MM.1S (cell line): ENCODE results near the gene PALS2.

Experiments used
- DNase-seq: peaks from one replicate; pipeline ENCODE4 v3.0.0-alpha.2; 2015
- H2AFZ ChIP-seq: fragments of 300-600 bp; sonication (generic); 2 replicates; pipeline ENCODE4 v1.6.0; 2016; ENCODE audit warnings: antibody characterized with exemption, low read length
- H3F3A ChIP-seq: fragments of 300-600 bp; sonication (generic); 2 replicates; pipeline ENCODE4 v1.6.1; 2016; ENCODE audit warnings: mild to moderate bottlenecking, antibody characterized with exemption, low read length, moderate library complexity, mixed read lengths; ENCODE audit not compliant: insufficient read depth
- H3K27ac ChIP-seq: fragments of 300-600 bp; sonication (generic); 2 replicates; pipeline ENCODE4 v1.5.1; 2016; ENCODE audit warnings: mild to moderate bottlenecking, low read length
- H3K27me3 ChIP-seq: fragments of 300-600 bp; sonication (generic); replicated peaks from 2 replicates; pipeline ENCODE4 v1.6.0; 2016; ENCODE audit warnings: low read length; ENCODE audit not compliant: insufficient read depth
- H3K36me3 ChIP-seq: fragments of 300-600 bp; sonication (generic); replicated peaks from 2 replicates; pipeline ENCODE4 v1.6.1; 2016; ENCODE audit warnings: mild to moderate bottlenecking, low read length, mixed read lengths; ENCODE audit not compliant: insufficient read depth
- H3K4me1 ChIP-seq: fragments of 300-600 bp; sonication (generic); 2 replicates; pipeline ENCODE4 v1.6.1; 2016; ENCODE audit warnings: low read length, mixed read lengths
- H3K4me2 ChIP-seq: fragments of 300-600 bp; sonication (generic); 2 replicates; pipeline ENCODE4 v1.6.0; 2016; ENCODE audit warnings: low read depth, low read length
- H3K4me3 ChIP-seq: fragments of 300-600 bp; sonication (generic); 2 replicates; pipeline ENCODE4 v1.5.1; 2016; ENCODE audit warnings: low read length, mixed read lengths
- H3K79me2 ChIP-seq: fragments of 300-600 bp; sonication (generic); 2 replicates; pipeline ENCODE4 v1.6.1; 2016; ENCODE audit warnings: mixed run types, low read length, mixed read lengths
- H3K9ac ChIP-seq: fragments of 300-600 bp; sonication (generic); 2 replicates; pipeline ENCODE4 v1.6.1; 2016; ENCODE audit warnings: low read length, mixed read lengths
- H3K9me2 ChIP-seq: fragments of 300-600 bp; sonication (generic); replicated peaks from 2 replicates; pipeline ENCODE4 v1.6.1; 2016; ENCODE audit warnings: mild to moderate bottlenecking, low read length, mixed read lengths; ENCODE audit not compliant: insufficient read depth
- H3K9me3 ChIP-seq: fragments of 300-600 bp; sonication (generic); replicated peaks from 2 replicates; pipeline ENCODE4 v1.6.1; 2016; ENCODE audit warnings: mild to moderate bottlenecking, low read length, mixed read lengths; ENCODE audit not compliant: insufficient read depth
- H4K20me1 ChIP-seq: fragments of 300-600 bp; sonication (generic); 2 replicates; pipeline ENCODE4 v1.6.1; 2016; ENCODE audit warnings: mild to moderate bottlenecking, low read length, moderate library complexity, mixed read lengths; ENCODE audit not compliant: insufficient read depth
- EZH2 ChIP-seq: fragments of 300-600 bp; sonication (generic); optimal IDR thresholded peaks from 2 replicates; pipeline ENCODE3; 2017; ENCODE audit warnings: low read depth, mild to moderate bottlenecking, antibody characterized with exemption, low read length, mixed read lengths
- EZH2phosphoT487 ChIP-seq: fragments of 300-600 bp; sonication (generic); IDR thresholded peaks from 2 replicates; pipeline ENCODE4 v1.6.1; 2018; ENCODE audit warnings: antibody characterized with exemption, low read length
- TF ChIP-seq, protein P1 (sequence below): fragments of 300-600 bp; sonication (generic); IDR thresholded peaks from 2 replicates; pipeline ENCODE4 v1.5.1; 2016; ENCODE audit warnings: antibody characterized with exemption, low read length, mixed read lengths

PALS2 gene, protein sequence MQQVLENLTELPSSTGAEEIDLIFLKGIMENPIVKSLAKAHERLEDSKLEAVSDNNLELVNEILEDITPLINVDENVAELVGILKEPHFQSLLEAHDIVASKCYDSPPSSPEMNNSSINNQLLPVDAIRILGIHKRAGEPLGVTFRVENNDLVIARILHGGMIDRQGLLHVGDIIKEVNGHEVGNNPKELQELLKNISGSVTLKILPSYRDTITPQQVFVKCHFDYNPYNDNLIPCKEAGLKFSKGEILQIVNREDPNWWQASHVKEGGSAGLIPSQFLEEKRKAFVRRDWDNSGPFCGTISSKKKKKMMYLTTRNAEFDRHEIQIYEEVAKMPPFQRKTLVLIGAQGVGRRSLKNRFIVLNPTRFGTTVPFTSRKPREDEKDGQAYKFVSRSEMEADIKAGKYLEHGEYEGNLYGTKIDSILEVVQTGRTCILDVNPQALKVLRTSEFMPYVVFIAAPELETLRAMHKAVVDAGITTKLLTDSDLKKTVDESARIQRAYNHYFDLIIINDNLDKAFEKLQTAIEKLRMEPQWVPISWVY

DNA sequence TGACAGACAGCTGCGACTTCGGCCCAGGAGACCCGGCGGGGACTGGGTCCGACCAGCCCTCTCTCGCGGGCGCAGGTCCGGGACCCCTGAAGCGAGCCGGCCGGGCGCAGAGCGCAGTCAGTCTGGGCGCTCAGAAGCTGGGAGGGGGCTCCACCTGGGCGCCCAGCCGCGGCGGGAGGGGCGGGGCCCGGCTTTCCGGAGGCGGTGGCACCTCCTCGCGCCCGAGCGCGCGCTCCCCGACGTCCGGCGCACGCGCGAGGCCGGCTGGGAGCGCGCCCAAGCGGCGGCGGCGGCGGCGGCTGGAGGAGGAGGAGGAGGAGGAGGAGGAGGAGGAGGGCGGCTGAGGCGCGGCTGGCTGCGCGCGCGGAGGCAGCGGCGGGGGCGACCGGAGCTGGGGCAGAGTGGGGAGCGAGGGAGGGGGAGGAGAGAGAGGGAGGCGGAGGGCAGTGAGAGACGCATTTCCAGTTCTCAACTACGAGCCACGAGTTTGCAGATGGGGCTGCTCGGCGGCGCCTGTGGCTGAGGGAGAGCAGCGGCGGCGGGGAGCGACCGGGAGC lies at the start of gene PALS2:
Gene PALS2, plus strand, starts transcription at position 456 of the 557 bp plus-strand sequence. CDS start 50,216 bp downstream, outside the sequence.
- no peaks in the 10 kb centered on the region for H3K27me3 ChIP-seq
- no peaks in the 10 kb centered on the region for H3K36me3 ChIP-seq
- H3K9ac ChIP-seq = peak within 1 kb of the TSS; percentile 61
- 0 out of 2 replicates have a peak, but pooled peaks cover 9% of the 10 kb centered on the region for H3F3A ChIP-seq
- peaks cover 43% of the 10 kb centered on the region for H3K79me2 ChIP-seq
- H4K20me1 ChIP-seq = no peaks in the 10 kb centered on the region; the same call in 1 of the 2 replicates
- peaks cover 14% of the 10 kb centered on the region; the same call in 1 of the 2 replicates for H3K4me1 ChIP-seq
- peak within 1 kb of the TSS; percentile 94 for H3K4me2 ChIP-seq
- TF ChIP-seq, protein P1, sequence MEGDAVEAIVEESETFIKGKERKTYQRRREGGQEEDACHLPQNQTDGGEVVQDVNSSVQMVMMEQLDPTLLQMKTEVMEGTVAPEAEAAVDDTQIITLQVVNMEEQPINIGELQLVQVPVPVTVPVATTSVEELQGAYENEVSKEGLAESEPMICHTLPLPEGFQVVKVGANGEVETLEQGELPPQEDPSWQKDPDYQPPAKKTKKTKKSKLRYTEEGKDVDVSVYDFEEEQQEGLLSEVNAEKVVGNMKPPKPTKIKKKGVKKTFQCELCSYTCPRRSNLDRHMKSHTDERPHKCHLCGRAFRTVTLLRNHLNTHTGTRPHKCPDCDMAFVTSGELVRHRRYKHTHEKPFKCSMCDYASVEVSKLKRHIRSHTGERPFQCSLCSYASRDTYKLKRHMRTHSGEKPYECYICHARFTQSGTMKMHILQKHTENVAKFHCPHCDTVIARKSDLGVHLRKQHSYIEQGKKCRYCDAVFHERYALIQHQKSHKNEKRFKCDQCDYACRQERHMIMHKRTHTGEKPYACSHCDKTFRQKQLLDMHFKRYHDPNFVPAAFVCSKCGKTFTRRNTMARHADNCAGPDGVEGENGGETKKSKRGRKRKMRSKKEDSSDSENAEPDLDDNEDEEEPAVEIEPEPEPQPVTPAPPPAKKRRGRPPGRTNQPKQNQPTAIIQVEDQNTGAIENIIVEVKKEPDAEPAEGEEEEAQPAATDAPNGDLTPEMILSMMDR = no peak
- no peak for TF ChIP-seq EZH2
- TF ChIP-seq EZH2phosphoT487 = no peak
- peak; percentile 87 for DNase-seq
- H3K9me2 ChIP-seq = no peaks in the 10 kb centered on the region
- peak within 1 kb of the TSS; percentile 81 for H3K4me3 ChIP-seq
- no peaks in the 10 kb centered on the region for H3K9me3 ChIP-seq
- H3K27ac ChIP-seq = peak within 1 kb of the TSS; percentile 39; the same call in 1 of the 2 replicates
- peak within 1 kb of the TSS; percentile 91 for H2AFZ ChIP-seq

DNA sequence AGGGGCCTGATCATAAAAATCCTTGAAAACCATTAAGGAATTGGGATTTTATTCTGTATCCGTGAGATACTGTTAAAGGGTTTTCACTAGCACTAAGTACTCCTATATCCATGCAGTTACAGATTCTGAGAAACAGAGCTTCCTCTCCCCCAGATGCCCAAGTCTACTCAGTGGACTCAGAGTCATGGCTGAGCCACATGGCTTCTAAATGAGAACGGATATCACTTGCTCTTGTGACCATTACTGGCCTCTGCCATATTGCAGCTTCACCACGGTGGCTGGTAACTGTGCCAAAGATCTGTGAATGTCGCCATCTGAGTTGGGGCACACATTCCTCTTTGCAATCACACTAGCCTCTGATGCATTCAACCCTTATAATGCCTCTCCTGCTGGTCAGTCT lies 42.0 kb upstream of the PALS2 start:
- no peak for DNase-seq
- Histone ChIP-seq H3K27me3 (no peaks in the 10 kb centered on the region), H2AFZ (no peak overlapping the region), H3K4me3 (no peak overlapping the region), H3K4me1 (no peaks in the 10 kb centered on the region), H3K79me2 (no peaks in the 10 kb centered on the region), H3K9me3 (no peaks in the 10 kb centered on the region), H3K9ac (no peak overlapping the region), H4K20me1 (no peaks in the 10 kb centered on the region), H3K9me2 (no peaks in the 10 kb centered on the region), H3F3A (no peaks in the 10 kb centered on the region), H3K36me3 (no peaks in the 10 kb centered on the region), H3K4me2 (no peak overlapping the region), H3K27ac (no peak overlapping the region)
- TF ChIP-seq EZH2 (no peak), EZH2phosphoT487 (no peak)
- TF ChIP-seq, protein P1 = no peak

- Histone ChIP-seq H3K27ac (no peak overlapping the region), H3K79me2 (no peaks in the 10 kb centered on the region), H3K4me1 (no peaks in the 10 kb centered on the region), H3K9me3 (no peaks in the 10 kb centered on the region), H3K36me3 (no peaks in the 10 kb centered on the region), H3F3A (no peaks in the 10 kb centered on the region), H3K4me3 (no peak overlapping the region), H3K9ac (no peak overlapping the region), H3K27me3 (no peaks in the 10 kb centered on the region), H2AFZ (no peak overlapping the region), H3K9me2 (no peaks in the 10 kb centered on the region), H3K4me2 (no peak overlapping the region), H4K20me1 (no peaks in the 10 kb centered on the region)
- no peak for DNase-seq
- TF ChIP-seq, protein P1 = no peak
- no peak for TF ChIP-seq EZH2phosphoT487
- no peak for TF ChIP-seq EZH2
These were observed 36.6 kb upstream of the PALS2 start for GRCh38 chr7:24536682-24537081.
